Measurements from ENCODE around the gene TNFRSF19. TPM values are rescaled to one million over a fixed set of nuclear protein-coding genes. Genes with fewer than 3 reads are reported as not detected.

The TNFRSF19 gene
- total and polyA plus RNA-seq, 4 donors, result 0.27 to 2.8 (median 0.91) TPM

- TF ChIP-seq REST (IDR thresholded peaks at IDR 0.05), result no peak
- no peak for TF ChIP-seq MAX (IDR thresholded peaks at IDR 0.05)
- no peak for TF ChIP-seq FOXA1 (IDR thresholded peaks at IDR 0.05)
- Histone ChIP-seq H3K27ac (ENCODE audit: low read depth in 1 of 2, low read length in 2 of 2) (no peak overlapping the region), H3K4me1 (ENCODE audit: control insufficient read depth in 4 of 4, insufficient read depth in 4 of 4, low read length in 3 of 4) (no peaks in the 10 kb centered on the region), H3K4me3 (ENCODE audit: low read depth in 1 of 3, low read length in 3 of 3) (no peak overlapping the region), H3K36me3 (ENCODE audit: control insufficient read depth in 4 of 4, insufficient read depth in 3 of 4, low read depth in 1 of 4, low read length in 3 of 4) (no peaks in the 10 kb centered on the region), H3K27me3 (ENCODE audit: control insufficient read depth in 4 of 4, insufficient read depth in 4 of 4, low read length in 3 of 4) (no peaks in the 10 kb centered on the region), H3K9me3 (ENCODE audit: control insufficient read depth in 4 of 4, low read length in 3 of 4) (no peaks in the 10 kb centered on the region), H3K9ac (ENCODE audit: low read depth in 1 of 2, low read length in 2 of 2) (no peak overlapping the region)
- DNase-seq (ENCODE audit: low spot score), result no peak
- WGBS, result 50% methylated on average over 2 of the region's 2 CpGs
These were observed 148.8 kb downstream of the TNFRSF19 start for GRCh38 chr13:23718996-23719395.

GRCh38 chr13:23722726-23723453, 152.7 kb downstream of the TNFRSF19 start:
- Histone ChIP-seq H3K9ac (ENCODE audit: low read depth in 1 of 2, low read length in 2 of 2) (no peak overlapping the region), H3K9me3 (ENCODE audit: control insufficient read depth in 4 of 4, low read length in 3 of 4) (no peaks in the 10 kb centered on the region), H3K4me3 (ENCODE audit: low read depth in 1 of 3, low read length in 3 of 3) (no peak overlapping the region), H3K27me3 (ENCODE audit: control insufficient read depth in 4 of 4, insufficient read depth in 4 of 4, low read length in 3 of 4) (no peaks in the 10 kb centered on the region), H3K27ac (ENCODE audit: low read depth in 1 of 2, low read length in 2 of 2) (no peak overlapping the region), H3K36me3 (ENCODE audit: control insufficient read depth in 4 of 4, insufficient read depth in 3 of 4, low read depth in 1 of 4, low read length in 3 of 4) (no peaks in the 10 kb centered on the region), H3K4me1 (ENCODE audit: control insufficient read depth in 4 of 4, insufficient read depth in 4 of 4, low read length in 3 of 4) (no peaks in the 10 kb centered on the region)
- DNase-seq (ENCODE audit: low spot score), result no peak
- 92% methylated on average over 6 of the region's 6 CpGs for WGBS
- TF ChIP-seq SP1 (IDR thresholded peaks at IDR 0.05) (no peak), GABPA (IDR thresholded peaks at IDR 0.05 in 1 of 2, conservative IDR thresholded peaks at IDR 0.05 in 1 of 2) (no peak), FOXA1 (IDR thresholded peaks at IDR 0.05) (no peak), MAX (IDR thresholded peaks at IDR 0.05) (no peak), HNF4A (conservative IDR thresholded peaks at IDR 0.05) (no peak), TAF1 (conservative IDR thresholded peaks at IDR 0.05) (no peak), RXRA (IDR thresholded peaks at IDR 0.05) (no peak), YY1 (IDR thresholded peaks at IDR 0.05) (no peak), EGR1 (IDR thresholded peaks at IDR 0.05; ENCODE audit: low read depth in 2 of 2) (no peak), NR2F2 (IDR thresholded peaks at IDR 0.05) (no peak)

- no peak for TF ChIP-seq MAX (IDR thresholded peaks at IDR 0.05)
- no peak for TF ChIP-seq TAF1 (conservative IDR thresholded peaks at IDR 0.05)
- TF ChIP-seq REST (IDR thresholded peaks at IDR 0.05), result no peak
- TF ChIP-seq, protein P1, sequence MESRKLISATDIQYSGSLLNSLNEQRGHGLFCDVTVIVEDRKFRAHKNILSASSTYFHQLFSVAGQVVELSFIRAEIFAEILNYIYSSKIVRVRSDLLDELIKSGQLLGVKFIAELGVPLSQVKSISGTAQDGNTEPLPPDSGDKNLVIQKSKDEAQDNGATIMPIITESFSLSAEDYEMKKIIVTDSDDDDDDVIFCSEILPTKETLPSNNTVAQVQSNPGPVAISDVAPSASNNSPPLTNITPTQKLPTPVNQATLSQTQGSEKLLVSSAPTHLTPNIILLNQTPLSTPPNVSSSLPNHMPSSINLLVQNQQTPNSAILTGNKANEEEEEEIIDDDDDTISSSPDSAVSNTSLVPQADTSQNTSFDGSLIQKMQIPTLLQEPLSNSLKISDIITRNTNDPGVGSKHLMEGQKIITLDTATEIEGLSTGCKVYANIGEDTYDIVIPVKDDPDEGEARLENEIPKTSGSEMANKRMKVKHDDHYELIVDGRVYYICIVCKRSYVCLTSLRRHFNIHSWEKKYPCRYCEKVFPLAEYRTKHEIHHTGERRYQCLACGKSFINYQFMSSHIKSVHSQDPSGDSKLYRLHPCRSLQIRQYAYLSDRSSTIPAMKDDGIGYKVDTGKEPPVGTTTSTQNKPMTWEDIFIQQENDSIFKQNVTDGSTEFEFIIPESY (IDR thresholded peaks at IDR 0.05), result no peak
- no peak for TF ChIP-seq JUND (IDR thresholded peaks at IDR 0.05)
- no peak for TF ChIP-seq SP1 (IDR thresholded peaks at IDR 0.05)
- Histone ChIP-seq H3K27ac (ENCODE audit: low read depth in 1 of 2, low read length in 2 of 2) (no peak overlapping the region), H3K9me3 (ENCODE audit: control insufficient read depth in 4 of 4, low read length in 3 of 4) (no peaks in the 10 kb centered on the region), H3K27me3 (ENCODE audit: control insufficient read depth in 4 of 4, insufficient read depth in 4 of 4, low read length in 3 of 4) (no peaks in the 10 kb centered on the region), H3K4me3 (ENCODE audit: low read depth in 1 of 3, low read length in 3 of 3) (no peak overlapping the region), H3K36me3 (ENCODE audit: control insufficient read depth in 4 of 4, insufficient read depth in 3 of 4, low read depth in 1 of 4, low read length in 3 of 4) (no peaks in the 10 kb centered on the region), H3K9ac (ENCODE audit: low read depth in 1 of 2, low read length in 2 of 2) (no peak overlapping the region), H3K4me1 (ENCODE audit: control insufficient read depth in 4 of 4, insufficient read depth in 4 of 4, low read length in 3 of 4) (no peaks in the 10 kb centered on the region)
- DNase-seq (ENCODE audit: low spot score), result no peak
- WGBS, result 75% methylated on average over 1 of the region's 1 CpG
These were observed 153.3 kb downstream of the TNFRSF19 start for GRCh38 chr13:23723471-23723870.

Measured in liver (tissue), 9 donors.